ENCODE measurements around the gene GBGT1.

GBGT1 gene

GRCh38 chr9:133112663-133113026, 51.1 kb downstream of the GBGT1 start:
- DNase-seq: no peak

- no peak for DNase-seq
Observed at GRCh38 chr9:133111808-133112662, 51.7 kb downstream of the GBGT1 start.

- DNase-seq: no peak
Observed at GRCh38 chr9:133109931-133110650, 53.6 kb downstream of the GBGT1 start.

- no peak for DNase-seq
Observed at GRCh38 chr9:133108794-133109641, 54.7 kb downstream of the GBGT1 start.

- no peak for DNase-seq
Observed at GRCh38 chr9:133107961-133108793, 55.5 kb downstream of the GBGT1 start.

GRCh38 chr9:133107245-133107722, 56.4 kb downstream of the GBGT1 start:
- DNase-seq: no peak

GRCh38 chr9:133106511-133107244, 57.0 kb downstream of the GBGT1 start:
- no peak for DNase-seq

GRCh38 chr9:133105461-133105770, 58.3 kb downstream of the GBGT1 start:
- DNase-seq: no peak

GRCh38 chr9:133104718-133105460, 58.8 kb downstream of the GBGT1 start:
- no peak for DNase-seq

- DNase-seq: no peak
Observed at GRCh38 chr9:133103987-133104505, 59.7 kb downstream of the GBGT1 start.

- no peak for DNase-seq
Observed at GRCh38 chr9:133103183-133103986, 60.3 kb downstream of the GBGT1 start.
